K562 treated with DMSO at 1 percent for 12 hours (cell line): ENCODE results near the gene TMEM225. TPM values are rescaled to one million over a fixed set of nuclear protein-coding genes. Genes with fewer than 3 reads are reported as not detected.

Experiments used
- total RNA-seq: library from RNA; unstranded; fragments of 300-600 nt; gene quantifications from 2 replicates; pipeline ENCODE4 v1.2.3, GENCODE V29; 2022; ENCODE audit not compliant: insufficient read depth

Gene TMEM225, protein sequence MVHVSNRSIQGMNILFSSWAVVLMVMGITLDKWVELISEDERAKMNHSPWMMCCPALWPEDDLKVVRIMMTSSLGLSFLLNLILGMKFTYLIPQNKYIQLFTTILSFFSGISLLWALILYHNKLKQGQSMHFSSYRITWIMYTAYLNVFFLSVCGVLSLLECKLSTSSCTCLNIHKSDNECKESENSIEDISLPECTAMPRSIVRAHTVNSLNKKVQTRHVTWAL
- total RNA-seq = not detected in 2 replicates

DNA sequence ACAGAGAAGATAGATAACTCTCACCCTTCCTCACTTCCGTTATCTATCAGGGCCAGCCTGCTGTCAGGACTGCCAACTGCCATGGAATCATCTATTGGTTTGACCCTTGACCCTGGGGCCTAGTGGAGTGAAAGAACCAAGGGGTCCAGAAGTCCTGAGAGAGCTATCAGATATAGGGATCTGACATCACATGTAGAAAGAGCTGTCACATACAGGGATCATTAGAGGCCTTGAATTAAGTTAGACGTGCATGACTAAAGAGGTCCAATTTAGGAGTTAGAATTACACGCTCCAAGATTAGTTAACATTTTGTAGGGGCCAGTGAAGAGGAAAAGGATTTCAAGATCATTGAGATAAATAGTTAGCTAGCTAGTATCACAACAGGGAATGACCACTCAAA lies at the start of gene TMEM225:
Gene TMEM225, minus strand, starts transcription at position 101 of the 400 bp plus-strand sequence. CDS start 245 bp downstream, outside the sequence.

DNA sequence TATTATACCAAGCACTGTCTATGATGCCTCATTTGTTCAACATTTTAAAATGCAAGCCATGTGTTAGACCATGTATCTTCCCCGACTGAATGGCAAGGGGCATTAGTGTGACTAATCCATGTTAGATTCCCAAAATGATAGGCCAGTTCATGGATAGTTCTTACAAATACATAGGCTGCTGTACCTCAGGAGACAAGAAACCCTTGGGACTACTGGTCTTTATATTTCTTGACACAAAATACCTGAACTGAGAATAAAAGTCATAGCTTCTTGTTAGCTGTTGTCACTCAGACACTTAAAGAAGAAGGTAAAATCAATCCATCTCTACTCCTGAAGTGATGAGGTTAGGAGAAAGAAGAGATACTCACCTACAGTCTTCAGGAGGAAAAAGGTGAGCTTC lies 16.4 kb upstream of the TMEM225 start, which contains the start of gene OR8D4:
Gene OR8D4, plus strand, starts transcription at position 301 of the 400 bp plus-strand sequence. CDS start 4,265 bp downstream, outside the sequence.

Other genes starting within 250 kb of the TMEM225 start
- not detected in 2 replicates for gene SCN3B, start 231.0 kb downstream of the TMEM225 start, total RNA-seq
- 1.2 and 4.1 TPM in 2 replicates for gene ZNF202, start 144.0 kb downstream of the TMEM225 start, total RNA-seq
- gene OR6X1, start 131.2 kb downstream of the TMEM225 start, total RNA-seq = not detected in 2 replicates
- not detected in 2 replicates for gene OR6M1, start 79.3 kb downstream of the TMEM225 start, total RNA-seq
- not detected in 2 replicates for gene OR8D4, start 16.5 kb upstream of the TMEM225 start, total RNA-seq
- gene OR4D5, start 53.9 kb upstream of the TMEM225 start, total RNA-seq = not detected in 2 replicates
- gene OR6T1, start 58.2 kb upstream of the TMEM225 start, total RNA-seq = not detected in 2 replicates
- gene OR10S1, start 92.1 kb upstream of the TMEM225 start, total RNA-seq = not detected in 2 replicates
- gene OR10G6, start 109.5 kb upstream of the TMEM225 start, total RNA-seq = not detected in 2 replicates
- gene OR10G4, start 127.3 kb upstream of the TMEM225 start, total RNA-seq = not detected in 2 replicates
- not detected in 2 replicates for gene OR10G9, start 137.3 kb upstream of the TMEM225 start, total RNA-seq
- gene OR10G8, start 141.1 kb upstream of the TMEM225 start, total RNA-seq = not detected in 2 replicates
- not detected in 2 replicates for gene OR10G7, start 155.7 kb upstream of the TMEM225 start, total RNA-seq
- 8.2 and 19.6 TPM in 2 replicates for gene VWA5A, start 229.8 kb upstream of the TMEM225 start, total RNA-seq